SK-N-MC (cell line): Measurements from ENCODE around the gene YPEL2.

Experiments
- EZH2 ChIP-seq: fragments of 200-600 bp; sonication (generic); IDR thresholded peaks from one replicate; pipeline ENCODE4 v1.6.1; 2017; ENCODE audit warnings: antibody characterized with exemption
- POLR2AphosphoS5 ChIP-seq: IDR thresholded peaks from 2 replicates; pipeline ENCODE4 v1.6.1; 2012; ENCODE audit warnings: mild to moderate bottlenecking, low read depth, low read length, borderline replicate concordance

GRCh38 chr17:59361386-59361785 is 29.9 kb downstream of the YPEL2 start:
- TF ChIP-seq POLR2AphosphoS5 = no peak
- no peak for TF ChIP-seq EZH2
